GM12864 (cell line): ENCODE measurements around the gene FXYD6.

Experiments used
- DNase-seq: peaks from one replicate; pipeline ENCODE4 v3.0.0-alpha.2; 2011; ENCODE audit warnings: low read depth
- H3K4me3 ChIP-seq: 2 replicates; pipeline ENCODE4 v1.5.1; 2011; ENCODE audit warnings: mild to moderate bottlenecking, low read depth, low read length, control low read depth
- TF ChIP-seq, protein P1 (sequence below): IDR thresholded peaks from 2 replicates; pipeline ENCODE4 v1.5.1; 2011; ENCODE audit warnings: low read depth, mild to moderate bottlenecking, moderate library complexity, low read length, control low read depth, inconsistent platforms; ENCODE audit errors: missing control alignments

FXYD6 gene

GRCh38 chr11:117921456-117921855, 45.0 kb upstream of the FXYD6 start:
- no peak for DNase-seq
- TF ChIP-seq, protein P1, sequence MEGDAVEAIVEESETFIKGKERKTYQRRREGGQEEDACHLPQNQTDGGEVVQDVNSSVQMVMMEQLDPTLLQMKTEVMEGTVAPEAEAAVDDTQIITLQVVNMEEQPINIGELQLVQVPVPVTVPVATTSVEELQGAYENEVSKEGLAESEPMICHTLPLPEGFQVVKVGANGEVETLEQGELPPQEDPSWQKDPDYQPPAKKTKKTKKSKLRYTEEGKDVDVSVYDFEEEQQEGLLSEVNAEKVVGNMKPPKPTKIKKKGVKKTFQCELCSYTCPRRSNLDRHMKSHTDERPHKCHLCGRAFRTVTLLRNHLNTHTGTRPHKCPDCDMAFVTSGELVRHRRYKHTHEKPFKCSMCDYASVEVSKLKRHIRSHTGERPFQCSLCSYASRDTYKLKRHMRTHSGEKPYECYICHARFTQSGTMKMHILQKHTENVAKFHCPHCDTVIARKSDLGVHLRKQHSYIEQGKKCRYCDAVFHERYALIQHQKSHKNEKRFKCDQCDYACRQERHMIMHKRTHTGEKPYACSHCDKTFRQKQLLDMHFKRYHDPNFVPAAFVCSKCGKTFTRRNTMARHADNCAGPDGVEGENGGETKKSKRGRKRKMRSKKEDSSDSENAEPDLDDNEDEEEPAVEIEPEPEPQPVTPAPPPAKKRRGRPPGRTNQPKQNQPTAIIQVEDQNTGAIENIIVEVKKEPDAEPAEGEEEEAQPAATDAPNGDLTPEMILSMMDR, result no peak
- H3K4me3 ChIP-seq, result no peak overlapping the region

GRCh38 chr11:117919781-117920221, 43.3 kb upstream of the FXYD6 start:
- TF ChIP-seq, protein P1, result no peak
- no peak for DNase-seq
- no peak overlapping the region for H3K4me3 ChIP-seq

DNA sequence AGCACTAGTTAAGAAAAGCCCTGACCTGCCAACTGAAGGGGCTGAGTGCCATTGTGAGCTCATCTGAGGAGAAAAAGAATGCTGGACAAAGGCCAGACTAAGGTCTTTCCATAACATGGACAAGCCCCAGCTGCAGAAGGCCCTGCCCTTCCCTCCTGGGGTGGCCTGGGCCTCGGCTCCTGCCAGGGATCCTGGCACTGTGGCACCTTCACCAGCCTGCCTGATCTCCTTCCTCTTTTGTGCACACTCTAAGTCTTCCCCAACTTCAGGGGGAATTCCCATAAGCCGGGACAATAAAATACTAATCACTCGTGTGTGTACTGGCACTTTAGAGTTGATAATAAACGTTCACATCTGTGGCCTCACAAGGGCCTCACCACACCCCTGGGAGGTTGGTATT, 42.9 kb upstream of the FXYD6 start:
- DNase-seq, result no peak
- TF ChIP-seq, protein P1, result no peak
- H3K4me3 ChIP-seq, result no peak overlapping the region

- TF ChIP-seq, protein P1, result no peak
- no peak overlapping the region for H3K4me3 ChIP-seq
- no peak for DNase-seq
These were observed 42.2 kb upstream of the FXYD6 start for GRCh38 chr11:117918366-117919255.

DNA sequence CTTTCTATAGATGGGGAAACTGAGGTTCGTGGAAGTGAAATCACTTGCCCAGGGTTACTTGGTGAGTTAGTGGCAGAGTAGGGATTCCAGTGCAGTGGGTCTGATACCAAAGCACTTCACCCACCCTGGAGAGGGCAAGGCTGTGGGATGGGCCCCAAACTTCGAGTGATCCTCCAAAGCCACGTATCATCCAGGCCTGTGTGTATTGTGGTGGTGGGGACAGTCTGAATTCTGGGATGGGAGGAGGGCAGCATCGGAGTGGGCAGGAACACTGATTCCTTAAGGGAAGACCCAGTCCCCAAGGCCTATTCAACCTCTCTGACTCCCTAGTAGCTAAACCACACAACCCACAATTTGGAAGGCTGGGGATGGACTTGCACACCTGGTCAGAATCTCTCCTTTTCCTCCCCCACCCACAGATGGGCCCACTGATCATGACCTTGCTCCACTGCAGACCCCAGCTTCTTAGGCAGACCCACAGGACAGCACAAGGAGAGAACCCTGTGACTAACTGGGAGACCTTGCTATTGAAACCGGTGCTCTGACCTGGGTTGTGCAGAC, 41.2 kb upstream of the FXYD6 start:
- DNase-seq, result no peak
- no peak overlapping the region for H3K4me3 ChIP-seq
- TF ChIP-seq, protein P1, result no peak

DNA sequence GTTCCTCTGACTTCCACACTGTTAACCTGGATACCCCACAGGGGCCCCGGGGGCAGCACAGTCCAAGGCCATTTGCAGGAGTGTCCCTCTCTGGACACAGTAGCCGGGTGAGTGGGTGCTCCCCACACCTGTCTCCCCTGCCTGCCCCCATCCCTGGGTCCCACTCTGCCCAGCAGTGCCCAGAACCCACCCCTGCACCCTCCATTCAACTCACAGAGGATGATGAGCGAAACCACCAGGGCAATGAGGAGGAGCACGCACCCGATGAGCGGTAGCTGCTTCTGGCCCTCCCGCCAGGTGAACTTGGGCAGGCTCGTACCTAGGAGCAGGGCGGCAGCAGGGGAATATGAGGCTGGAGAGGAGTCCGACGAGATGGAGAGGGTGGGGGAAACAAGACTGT, 40.5 kb upstream of the FXYD6 start:
- H3K4me3 ChIP-seq, result no peak overlapping the region
- TF ChIP-seq, protein P1, result no peak
- no peak for DNase-seq
